Ramos (cell line): ENCODE data around the gene LRRC8D.

Experiments
- in situ Hi-C: fragments of 300-500 bp; cut with MboI; formaldehyde crosslinking; loops from one replicate; pipeline ENCODE4 v1.14.3; 2022; ENCODE audit warnings: low sequenced_read_pairs; ENCODE audit not compliant: unreplicated experiment

The LRRC8D gene

GRCh38 chr1:89951766-89952604, 131.2 kb downstream of the LRRC8D start:
- in situ Hi-C loops: no loop called here

GRCh38 chr1:89952605-89953130, 131.8 kb downstream of the LRRC8D start:
- in situ Hi-C loops: no loop called here

- in situ Hi-C loops: no loop called here
Observed at GRCh38 chr1:89953131-89953626, 132.3 kb downstream of the LRRC8D start.

- in situ Hi-C loops: no loop called here
Observed at GRCh38 chr1:89953929-89954328, 133.1 kb downstream of the LRRC8D start.

GRCh38 chr1:89954401-89954800, 133.6 kb downstream of the LRRC8D start:
- in situ Hi-C loops: no loop called here

- in situ Hi-C loops: no loop called here
Observed at GRCh38 chr1:89955311-89956205, 134.7 kb downstream of the LRRC8D start.

- in situ Hi-C loops: no loop called here
Observed at GRCh38 chr1:89957107-89957506, 136.3 kb downstream of the LRRC8D start.

- in situ Hi-C loops: no loop called here
Observed at GRCh38 chr1:89958851-89959654, 138.2 kb downstream of the LRRC8D start.

- in situ Hi-C loops: no loop called here
Observed at GRCh38 chr1:89959719-89960118, 138.9 kb downstream of the LRRC8D start.

- in situ Hi-C loops: no loop called here
Observed at GRCh38 chr1:89962024-89962741, 141.4 kb downstream of the LRRC8D start.

- in situ Hi-C loops: no loop called here
Observed at GRCh38 chr1:89962742-89963075, 141.9 kb downstream of the LRRC8D start.

GRCh38 chr1:89965193-89965768, 144.4 kb downstream of the LRRC8D start:
- in situ Hi-C loops: no loop called here

- in situ Hi-C loops: no loop called here
Observed at GRCh38 chr1:89966656-89967055, 145.8 kb downstream of the LRRC8D start.

GRCh38 chr1:89971600-89971999, 150.8 kb downstream of the LRRC8D start:
- in situ Hi-C loops: no loop called here

GRCh38 chr1:89972024-89972423, 151.2 kb downstream of the LRRC8D start:
- in situ Hi-C loops: no loop called here

- in situ Hi-C loops: no loop called here
Observed at GRCh38 chr1:89973471-89974127, 152.8 kb downstream of the LRRC8D start.

GRCh38 chr1:89974256-89974655, 153.4 kb downstream of the LRRC8D start:
- in situ Hi-C loops: no loop called here

- in situ Hi-C loops: loop anchor here (25.0 kb wide), 2 partner anchors 338 to 488 kb away; partner anchors contain the start of gene LRRC8C
Observed at GRCh38 chr1:89974696-89975470, 154.1 kb downstream of the LRRC8D start.
